HT-29 (cell line): Measurements from ENCODE around the gene ZEB1. TPM values are rescaled to one million over a fixed set of nuclear protein-coding genes. Genes with fewer than 3 reads are reported as not detected.
"Not testable (repeated sequence)": the region's sequence is repeated elsewhere in the genome, so short reads cannot be mapped to it uniquely, and the experiment has no call there.

ENCODE experiments used
- DNase-seq: peaks from one replicate; pipeline ENCODE4 v3.0.0-alpha.2; 2015; ENCODE audit warnings: low spot score
- total RNA-seq: library from RNA; depleted of rRNA; stranded (reverse); fragments of >200 nt; shearing (Covaris generic); gene quantifications from 2 replicates; pipeline ENCODE4 v1.2.3, GENCODE V29; 2014

ZEB1 gene
- total RNA-seq, 1 experiment from 2014 or later: 1.2 TPM

DNA sequence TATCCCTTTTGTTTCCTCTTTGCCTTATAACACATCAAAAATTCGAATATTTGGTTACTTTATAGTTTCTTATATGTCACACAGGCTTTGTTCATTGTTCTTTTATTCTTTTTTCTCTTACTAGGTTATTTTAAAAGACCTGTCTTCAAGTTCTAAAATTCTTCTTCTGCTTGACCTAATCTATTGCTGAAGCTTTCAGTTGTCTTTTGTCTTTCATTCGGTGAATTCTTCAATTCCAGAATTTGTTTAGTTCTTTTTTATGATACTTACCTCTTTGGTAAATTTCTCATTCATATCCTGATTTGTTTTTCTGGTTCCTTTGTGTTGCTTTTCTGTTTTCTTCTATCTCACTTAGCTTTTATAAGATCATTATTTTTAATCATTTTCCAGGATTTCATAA lies 188.4 kb downstream of the ZEB1 start:
- DNase-seq: no peak

DNA sequence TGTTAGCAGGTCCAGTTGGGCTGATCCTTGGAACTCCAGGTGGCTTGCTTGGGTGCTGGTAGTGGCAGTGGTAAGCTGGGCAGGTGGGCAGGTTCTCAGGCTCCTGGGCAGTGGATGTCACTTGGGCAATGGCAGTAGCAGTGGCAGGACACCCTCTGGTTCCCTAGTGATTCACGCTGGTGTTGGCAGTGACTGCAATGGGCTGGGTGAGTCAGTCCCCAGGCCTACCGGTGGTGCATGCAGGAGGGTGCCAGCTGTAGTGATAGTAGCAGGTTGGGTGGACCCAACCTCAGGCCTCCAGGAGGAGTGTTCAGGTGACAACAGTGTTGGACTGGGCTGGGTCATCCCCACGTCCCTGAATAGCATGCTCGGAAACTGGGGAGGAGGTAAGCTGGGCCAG lies 189.2 kb downstream of the ZEB1 start:
- DNase-seq: no peak

DNA sequence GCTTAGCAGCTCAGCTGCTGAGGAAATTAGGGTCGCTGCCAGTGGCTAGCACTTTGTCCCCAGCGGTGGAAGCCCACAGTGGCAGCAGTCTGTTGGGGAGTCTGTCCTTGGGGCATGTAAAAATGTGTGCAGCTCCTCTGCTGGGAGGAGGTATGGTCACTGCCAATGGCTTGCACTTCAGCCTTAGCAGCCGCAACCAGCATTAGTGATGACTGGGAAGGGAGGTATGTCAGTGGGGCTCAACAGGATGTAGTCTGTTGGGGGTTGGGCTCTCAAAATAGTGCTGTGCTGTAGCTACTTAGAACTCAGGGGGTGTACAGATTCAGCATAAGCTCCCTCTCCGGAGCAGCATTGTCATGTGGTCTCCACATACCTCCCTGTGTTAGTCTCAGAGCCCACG lies 189.9 kb downstream of the ZEB1 start:
- DNase-seq: no peak

DNA sequence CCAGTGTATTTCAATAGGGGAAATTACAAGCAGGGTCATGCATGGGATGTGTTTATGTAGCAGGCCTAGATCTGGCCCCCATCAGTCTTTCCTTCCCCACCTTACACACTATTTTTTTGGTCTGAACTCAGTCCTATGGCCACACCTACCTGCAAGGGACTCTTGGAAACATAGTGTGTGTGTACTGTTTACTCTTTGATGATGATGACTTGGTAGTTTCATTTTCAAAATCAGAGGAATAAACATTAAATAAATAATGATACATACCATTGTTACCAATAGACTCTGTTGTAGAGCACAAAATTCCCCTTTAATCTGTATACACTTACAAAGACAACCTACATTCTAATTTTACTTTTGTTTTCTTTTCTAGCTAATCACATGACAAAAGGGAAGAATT lies 191.0 kb downstream of the ZEB1 start:
- no peak for DNase-seq

DNA sequence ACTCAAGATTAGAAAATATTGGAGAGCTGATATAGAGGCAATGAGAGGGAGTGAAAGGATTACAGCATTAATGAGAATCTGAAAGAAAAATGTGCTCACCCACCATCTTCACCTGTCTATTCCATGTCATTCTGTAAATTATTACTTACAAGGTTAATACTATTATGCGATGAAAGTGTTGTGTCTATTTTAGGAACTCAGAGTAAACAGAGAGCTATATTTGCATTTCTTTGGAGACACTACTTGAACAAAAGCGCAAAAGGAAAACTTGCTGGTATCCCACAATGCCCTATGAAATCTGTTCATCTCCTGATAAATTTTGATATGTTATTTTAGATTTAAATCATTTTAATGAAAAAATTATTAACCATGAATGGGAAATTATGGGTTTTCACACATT lies 196.1 kb downstream of the ZEB1 start:
- no peak for DNase-seq

DNA sequence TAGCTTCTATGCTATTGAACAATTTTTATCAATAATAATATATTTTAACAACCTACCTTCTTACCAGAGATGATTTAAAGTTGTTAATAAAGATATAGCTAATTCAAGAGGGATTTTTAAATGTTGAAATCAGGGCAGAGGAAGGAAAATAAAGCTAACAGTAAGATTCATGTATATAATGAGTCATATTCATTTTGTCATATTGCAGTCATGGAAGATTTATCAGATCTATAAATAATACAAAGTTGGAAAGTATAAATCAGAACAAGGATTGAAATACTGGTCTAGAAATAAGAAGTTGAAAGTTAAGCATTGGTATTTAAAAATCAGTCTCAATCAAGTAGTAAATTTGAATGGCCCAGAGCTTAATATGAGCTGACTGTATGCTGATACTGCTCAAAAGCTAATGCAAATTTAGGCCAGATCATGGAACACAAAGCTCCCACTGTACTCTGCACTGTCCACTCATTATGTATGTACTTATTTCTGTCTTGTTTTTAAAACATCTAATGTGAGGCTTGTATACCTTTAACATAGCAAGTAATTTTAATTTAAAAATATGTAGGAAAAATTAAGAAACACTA lies 196.9 kb downstream of the ZEB1 start:
- DNase-seq: no peak

DNA sequence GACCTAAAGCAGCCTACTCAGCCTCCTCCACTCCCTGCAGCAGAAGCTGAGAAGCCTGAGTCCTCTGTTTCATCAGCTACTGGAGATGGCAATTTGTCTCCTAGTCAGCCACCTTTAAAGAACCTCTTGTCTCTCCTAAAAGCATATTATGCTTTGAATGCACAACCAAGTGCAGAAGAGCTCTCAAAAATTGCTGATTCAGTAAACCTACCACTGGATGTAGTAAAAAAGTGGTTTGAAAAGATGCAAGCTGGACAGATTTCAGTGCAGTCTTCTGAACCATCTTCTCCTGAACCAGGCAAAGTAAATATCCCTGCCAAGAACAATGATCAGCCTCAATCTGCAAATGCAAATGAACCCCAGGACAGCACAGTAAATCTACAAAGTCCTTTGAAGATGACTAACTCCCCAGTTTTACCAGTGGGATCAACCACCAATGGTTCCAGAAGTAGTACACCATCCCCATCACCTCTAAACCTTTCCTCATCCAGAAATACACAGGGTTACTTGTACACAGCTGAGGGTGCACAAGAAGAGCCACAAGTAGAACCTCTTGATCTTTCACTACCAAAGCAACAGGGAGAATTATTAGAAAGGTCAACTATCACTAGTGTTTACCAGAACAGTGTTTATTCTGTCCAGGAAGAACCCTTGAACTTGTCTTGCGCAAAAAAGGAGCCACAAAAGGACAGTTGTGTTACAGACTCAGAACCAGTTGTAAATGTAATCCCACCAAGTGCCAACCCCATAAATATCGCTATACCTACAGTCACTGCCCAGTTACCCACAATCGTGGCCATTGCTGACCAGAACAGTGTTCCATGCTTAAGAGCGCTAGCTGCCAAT lies 202.2 kb downstream of the ZEB1 start:
- DNase-seq: no peak

DNA sequence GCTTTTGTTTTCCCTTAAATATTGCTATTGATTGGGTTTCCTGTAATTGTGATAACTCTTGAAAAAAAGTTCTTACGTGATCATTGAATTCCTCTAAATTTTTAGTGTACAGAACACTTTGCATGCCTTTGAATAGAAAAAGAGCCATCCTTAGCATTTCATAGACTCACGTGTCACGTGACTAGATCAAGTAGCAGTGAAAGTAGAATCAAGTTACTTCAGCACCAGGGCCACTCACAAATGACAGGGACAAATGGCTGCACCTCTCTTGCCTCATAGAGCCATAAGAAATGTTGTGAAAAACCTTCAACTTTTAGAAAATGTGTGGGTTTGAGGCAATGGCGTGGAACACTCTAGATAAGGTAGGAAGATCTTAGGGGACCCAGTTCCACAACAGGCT lies 203.8 kb downstream of the ZEB1 start:
- DNase-seq: no peak

DNA sequence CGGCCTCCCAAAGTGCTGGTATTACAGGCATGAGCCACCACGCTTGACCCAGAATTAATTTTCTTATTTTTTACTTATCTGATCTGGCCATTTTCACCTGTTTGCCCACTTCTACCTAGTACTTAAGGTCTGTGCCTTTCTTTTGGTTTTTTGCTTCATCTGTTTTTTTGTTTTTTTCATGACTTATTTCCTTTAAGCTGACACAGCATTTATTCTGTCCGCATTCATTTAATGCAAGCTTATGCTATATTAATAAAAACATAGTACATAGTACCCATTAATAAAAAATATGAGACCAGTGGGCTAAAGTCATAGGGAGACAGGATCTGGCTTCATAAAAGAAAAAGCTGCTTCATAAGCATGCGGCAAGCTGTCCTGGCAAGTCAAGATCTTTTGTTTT lies 205.4 kb downstream of the ZEB1 start:
- no peak for DNase-seq

DNA sequence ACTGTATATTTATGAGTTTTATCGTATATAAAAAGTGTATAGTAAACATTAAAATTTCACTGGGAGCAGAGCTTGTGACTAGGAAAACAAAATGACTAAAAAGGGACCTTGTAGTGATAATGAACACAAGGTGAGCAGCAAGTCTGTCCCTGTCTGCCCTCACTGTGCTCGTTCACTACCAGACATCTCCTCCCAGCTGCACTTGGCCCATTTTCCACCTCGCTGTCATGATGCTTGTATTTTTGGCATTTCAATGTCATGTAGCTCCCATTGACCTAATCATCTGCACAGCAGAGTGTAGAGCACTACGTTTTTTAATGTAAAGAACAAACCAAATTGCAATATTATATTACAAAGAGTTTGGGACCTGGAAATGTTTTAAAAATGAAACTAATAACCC lies 207.2 kb downstream of the ZEB1 start:
- DNase-seq: no peak

DNA sequence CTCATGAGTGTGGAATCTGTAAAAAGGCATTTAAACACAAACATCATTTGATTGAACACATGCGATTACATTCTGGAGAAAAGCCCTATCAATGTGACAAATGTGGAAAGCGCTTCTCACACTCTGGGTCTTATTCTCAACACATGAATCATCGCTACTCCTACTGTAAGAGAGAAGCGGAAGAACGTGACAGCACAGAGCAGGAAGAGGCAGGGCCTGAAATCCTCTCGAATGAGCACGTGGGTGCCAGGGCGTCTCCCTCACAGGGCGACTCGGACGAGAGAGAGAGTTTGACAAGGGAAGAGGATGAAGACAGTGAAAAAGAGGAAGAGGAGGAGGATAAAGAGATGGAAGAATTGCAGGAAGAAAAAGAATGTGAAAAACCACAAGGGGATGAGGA lies 207.7 kb downstream of the ZEB1 start:
- DNase-seq: no peak

DNA sequence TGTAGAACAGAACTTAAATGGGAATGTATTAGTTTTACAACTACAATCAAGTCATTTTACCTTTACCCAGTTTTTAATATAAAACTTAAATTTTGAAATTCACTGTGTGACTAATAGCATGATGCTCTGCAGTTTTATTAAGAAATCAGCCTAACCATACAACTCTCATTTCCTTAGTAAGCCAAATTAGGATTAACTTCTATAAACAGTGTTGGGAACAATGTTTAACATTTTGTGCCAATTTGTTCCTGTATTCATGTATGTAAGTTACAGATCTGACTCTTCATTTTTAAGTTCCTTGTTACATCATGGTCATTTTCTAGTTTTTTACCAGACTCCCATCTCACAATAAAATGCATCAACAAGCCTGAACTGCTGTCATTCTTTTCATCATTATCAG lies 209.8 kb downstream of the ZEB1 start:
- DNase-seq: no peak

DNA sequence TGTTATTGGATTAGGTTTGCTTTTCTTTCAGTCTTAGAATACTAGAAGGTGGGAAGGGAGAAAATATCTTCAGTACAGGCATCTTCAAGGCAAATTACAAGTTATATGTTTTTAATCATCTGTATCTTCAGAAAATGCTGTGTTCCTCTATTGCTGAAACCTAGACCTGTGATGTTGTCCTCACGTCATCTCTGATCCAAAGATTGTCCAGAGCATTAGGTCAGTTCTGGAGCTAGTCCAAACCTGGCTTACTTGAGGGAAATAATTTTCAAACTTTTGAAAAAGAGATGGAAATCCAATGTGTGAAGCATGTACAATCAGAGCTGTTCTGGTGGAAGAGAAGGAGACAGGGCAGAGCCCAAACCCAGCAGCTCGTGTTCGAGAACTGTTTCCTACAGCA lies 217.3 kb downstream of the ZEB1 start:
- DNase-seq: no peak

DNA sequence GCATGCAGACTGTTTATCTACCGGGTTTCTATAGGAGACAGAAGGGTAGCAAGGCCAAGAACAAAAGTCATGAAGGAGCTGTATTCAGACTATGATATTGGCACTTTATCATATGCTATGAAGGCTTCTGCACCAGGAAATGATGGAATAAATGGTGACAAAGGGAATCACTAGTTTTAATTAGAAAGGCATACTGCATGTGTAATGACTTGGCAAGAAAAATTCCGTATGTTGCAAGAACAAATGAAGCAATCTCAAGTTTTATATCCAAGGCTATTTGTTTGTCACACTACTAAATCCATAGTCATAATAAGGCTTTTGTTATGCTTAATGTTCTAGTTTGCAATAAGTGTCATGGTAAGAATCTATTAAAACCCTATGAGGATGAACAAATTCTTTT lies 230.9 kb downstream of the ZEB1 start:
- no peak for DNase-seq

DNA sequence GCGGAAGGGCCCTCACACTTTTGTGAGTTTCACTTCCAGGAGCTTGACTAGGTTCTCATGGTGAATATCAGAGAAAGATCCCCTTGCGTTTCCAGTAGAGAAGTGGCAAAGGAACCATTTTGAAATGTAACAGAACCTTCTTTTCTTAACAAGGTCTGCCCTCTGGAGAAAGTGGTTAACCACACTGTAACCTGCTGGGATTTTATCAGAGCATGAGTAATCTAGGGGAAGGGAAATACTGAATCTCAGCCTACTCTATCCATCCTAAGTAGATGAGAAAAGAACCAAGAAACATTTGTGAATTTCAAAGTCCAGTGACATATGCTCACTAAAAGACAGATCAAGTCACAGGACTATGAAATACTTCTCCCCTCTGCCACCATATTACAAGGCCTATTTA lies 235.5 kb downstream of the ZEB1 start:
- DNase-seq: no peak

DNA sequence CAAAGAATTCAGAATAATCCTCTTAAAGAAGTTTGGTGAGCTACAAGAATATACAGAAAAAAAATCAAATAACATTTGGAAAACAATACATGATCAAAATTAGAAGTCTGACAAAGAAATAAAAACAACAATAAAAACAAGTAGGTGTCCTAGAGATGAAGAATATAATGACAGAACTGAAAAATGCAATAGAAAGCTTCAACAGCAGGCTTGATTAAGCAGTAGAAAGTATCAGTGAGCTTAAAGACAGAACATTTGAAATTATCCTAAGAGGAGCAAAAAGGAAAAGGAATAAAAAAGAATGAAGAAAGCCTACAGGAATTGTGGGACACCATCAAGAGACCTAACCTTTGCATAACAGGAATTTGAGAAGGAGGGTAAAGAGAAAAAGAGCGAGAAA lies 238.8 kb downstream of the ZEB1 start:
- DNase-seq: no peak

DNA sequence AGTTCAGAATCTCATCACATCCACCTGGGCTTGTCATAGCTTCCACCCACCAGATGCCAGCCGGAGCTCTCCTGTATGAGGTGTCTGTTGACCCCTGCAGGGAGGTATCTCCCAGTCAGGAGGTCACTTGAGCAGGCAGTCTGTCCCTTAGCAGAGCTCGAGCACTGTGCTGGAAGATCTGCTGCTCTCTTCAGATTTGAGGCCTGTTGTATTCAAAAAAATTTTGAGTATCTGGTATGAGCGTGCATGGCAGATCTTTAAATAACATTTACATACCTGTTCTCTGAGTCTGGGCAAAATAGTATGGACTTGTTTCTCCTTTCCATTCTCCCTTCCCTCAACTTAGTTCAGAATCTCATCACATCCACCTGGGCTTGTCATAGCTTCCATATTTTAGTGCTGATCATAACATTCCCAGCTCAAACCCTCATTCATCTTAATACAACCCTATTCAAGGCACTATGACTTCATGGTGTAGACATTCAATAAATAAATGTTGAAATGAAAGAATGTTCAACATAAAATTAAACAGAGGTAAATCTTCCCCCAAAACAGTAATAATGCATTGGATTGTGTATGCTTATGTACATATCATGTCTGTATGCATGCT lies 249.3 kb downstream of the ZEB1 start:
- not testable (repeated sequence) for DNase-seq

DNA sequence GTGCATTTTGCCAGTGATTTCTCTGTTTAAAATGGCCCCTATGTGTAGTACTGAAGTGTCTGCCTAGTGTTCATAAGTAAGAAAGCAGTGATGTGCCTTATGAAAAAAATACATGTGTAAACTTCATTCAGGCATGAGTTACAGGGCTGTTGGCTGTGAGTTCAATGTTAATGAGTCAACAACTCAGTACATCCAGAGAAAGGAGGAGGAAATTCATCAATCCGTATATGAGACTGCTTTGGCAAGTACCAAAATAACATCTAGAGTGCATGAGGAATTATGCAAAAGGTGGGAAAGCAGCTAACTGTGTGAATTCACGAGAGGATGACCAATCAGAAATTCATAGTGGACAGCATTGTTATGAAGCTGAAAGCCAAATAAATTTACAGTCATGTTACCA lies 255.6 kb downstream of the ZEB1 start:
- DNase-seq: no peak

DNA sequence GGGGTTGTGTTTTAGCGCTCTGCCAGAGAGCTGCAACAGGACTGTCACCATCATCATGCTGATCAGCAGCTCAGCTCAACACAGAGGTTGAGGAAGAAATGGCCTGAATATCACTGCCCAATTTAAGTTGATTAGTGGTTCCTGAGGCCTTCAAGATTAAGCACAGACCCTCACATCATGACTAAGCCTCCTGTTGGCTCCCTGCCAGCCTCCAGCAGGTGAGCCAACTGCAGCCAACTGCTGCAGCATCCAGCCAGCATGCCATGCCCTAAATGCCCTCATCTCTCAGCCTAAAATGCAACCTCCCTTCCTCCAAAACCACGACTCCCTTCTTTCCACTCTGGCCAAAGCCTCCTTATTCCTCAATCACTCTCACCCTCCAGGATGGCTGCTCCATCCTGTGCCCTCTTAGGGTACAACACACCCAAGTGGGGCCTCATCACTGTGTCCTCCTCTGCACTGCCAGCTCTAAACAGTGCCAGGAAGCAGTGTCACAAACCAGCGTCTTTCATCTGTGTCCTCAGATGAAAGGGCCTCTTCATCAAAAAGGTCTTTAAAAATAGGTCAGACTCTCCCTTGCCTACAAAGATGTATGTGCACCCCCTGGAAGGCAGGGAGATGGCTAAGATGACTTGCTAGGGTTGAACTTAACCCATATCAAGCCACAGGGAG lies 259.3 kb downstream of the ZEB1 start:
- DNase-seq: no peak

DNA sequence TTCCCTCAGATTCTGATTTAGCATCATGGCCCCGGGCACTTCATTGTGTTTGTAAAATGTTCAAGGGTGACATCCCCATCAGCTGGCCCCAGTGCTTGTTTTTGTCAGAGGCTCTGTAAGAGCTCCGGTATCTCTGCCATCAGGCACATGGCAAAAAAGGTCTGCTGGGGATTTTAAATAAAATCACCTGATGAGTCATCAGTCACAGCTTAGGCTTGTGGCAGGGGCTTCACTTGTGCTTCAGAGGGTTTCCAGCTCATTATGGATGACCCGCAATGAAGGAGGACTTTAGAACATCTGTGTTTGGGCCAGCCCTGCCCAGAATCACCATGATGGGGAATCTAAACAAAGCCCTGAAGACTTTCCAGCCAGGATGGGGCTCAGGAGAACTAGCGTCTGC lies 259.9 kb downstream of the ZEB1 start:
- no peak for DNase-seq
